Endometrium (tissue), 2 donors: Measurements from ENCODE around the gene HHLA2.
"Not testable (repeated sequence)": the region's sequence is repeated elsewhere in the genome, so short reads cannot be mapped to it uniquely, and the experiment has no call there.

Experiments used
- FAIRE-seq: peaks from 2 replicates; lab custom pipeline; 2012; peaks lifted over from hg19 to GRCh38; lab: Jason Lieb, UNC
- donor health status: control.
- donor health status: control.

Gene HHLA2

GRCh38 chr3:108296239-108296638 lies at the start of gene HHLA2:
HHLA2 (plus strand) TSS chr3:108296548; CDS start chr3:108351814, 55,266 bp downstream.
- no peak for FAIRE-seq

DNA sequence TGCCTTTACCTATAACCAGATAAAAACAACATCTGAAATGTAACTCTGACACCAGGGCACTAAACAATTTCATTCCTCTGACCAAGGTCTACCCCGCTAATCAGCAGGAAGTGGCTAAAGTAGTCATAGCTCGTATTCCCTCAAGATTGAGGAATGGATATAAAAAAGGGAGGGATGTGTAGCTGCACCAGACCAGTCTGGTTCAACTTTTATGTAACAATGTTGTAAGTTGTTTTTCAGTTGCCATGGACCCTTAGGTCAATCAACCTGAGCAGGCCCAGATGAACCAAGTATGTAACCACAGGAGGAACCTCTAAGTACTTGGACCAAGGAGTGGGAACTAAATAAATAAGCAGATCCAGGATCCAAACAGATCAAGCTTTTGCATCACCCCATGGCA lies 45.7 kb upstream of the HHLA2 start:
- FAIRE-seq: no peak

- no peak for FAIRE-seq
These were observed 45.1 kb upstream of the HHLA2 start for GRCh38 chr3:108251265-108251664.

- no peak for FAIRE-seq
These were observed 44.5 kb upstream of the HHLA2 start for GRCh38 chr3:108251844-108252243.

GRCh38 chr3:108255131-108255530 lies 41.2 kb upstream of the HHLA2 start:
- no peak for FAIRE-seq

DNA sequence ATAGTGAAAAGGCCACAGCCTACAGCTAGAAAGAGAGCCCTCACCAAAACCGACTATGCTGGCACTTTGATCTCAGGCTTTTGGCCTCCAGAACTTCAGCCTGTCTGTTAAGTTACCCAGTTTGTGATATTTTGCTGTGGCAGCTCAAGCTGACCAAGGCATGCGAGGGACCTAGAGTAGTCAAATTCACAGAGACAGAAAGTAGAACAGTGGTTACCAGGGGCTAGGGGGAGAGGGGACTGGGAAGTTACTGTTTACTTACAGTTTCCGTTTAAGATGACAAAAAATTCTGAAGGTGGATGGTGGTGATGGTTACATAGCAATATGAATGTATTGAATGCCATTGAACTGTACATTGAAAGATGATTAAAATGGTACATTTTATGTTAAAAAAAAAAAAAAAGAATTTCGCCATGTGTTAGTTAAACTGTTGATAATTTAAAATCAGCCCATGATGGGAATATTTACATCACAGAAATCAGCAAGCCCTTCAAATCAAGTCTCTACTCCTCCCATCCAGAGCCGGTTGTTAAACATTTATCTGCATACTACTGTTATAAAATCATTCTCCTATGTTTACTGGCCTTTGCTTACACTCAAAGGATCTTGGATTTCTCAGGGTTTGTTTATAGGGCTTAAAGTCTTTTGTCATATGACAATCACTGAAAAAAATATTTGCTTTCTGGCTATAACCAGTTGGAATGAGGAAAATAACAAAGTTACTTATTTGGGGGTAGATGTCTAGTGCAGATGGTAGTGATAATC lies 31.6 kb upstream of the HHLA2 start:
- FAIRE-seq: not testable (repeated sequence)

DNA sequence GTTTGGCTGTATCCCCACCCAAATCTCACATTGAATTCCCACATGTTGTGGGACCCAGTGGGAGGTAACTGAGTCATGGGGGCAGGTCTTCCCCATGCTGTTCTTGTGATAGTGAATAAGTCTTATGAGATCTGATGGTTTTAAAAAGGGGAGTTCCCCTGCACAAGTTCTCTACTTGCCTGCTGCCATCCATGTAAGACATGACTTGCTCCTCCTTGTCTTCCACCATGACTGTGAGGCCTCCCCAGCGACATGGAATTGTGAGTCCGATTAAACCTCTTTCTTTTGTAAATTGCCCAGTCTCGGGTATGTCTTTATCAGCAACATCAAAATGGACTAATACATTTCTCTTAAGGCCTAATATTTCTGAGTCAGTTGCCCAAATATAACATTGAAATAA lies 28.1 kb upstream of the HHLA2 start:
- FAIRE-seq: not testable (repeated sequence)

- no peak for FAIRE-seq
These were observed 24.7 kb upstream of the HHLA2 start for GRCh38 chr3:108271626-108272025.

DNA sequence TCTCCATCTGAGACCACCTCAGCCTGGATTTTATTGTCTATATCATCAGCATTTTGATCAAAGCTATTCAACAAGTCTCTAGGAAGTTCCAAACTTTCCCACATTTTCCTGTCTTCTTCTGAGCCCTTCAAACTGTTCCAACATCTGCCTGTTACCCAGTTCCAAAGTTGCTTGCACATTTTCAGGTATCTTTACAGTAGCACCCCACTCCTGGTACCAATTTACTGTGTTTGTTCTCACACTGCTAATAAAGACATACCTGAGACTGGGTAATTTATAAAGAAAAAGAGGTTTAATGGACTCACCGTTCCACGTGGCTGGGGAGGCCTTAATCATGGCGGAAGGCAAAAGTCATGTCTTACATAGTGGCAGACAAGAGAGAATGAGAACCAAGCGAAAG lies 17.3 kb upstream of the HHLA2 start:
- not testable (repeated sequence) for FAIRE-seq

- no peak for FAIRE-seq
These were observed 15.9 kb upstream of the HHLA2 start for GRCh38 chr3:108280476-108280875.

GRCh38 chr3:108281670-108282069 lies 14.7 kb upstream of the HHLA2 start:
- FAIRE-seq: no peak

- FAIRE-seq: no peak
These were observed 13.3 kb upstream of the HHLA2 start for GRCh38 chr3:108283006-108283405.

GRCh38 chr3:108283989-108284388 lies 12.4 kb upstream of the HHLA2 start:
- FAIRE-seq: no peak

DNA sequence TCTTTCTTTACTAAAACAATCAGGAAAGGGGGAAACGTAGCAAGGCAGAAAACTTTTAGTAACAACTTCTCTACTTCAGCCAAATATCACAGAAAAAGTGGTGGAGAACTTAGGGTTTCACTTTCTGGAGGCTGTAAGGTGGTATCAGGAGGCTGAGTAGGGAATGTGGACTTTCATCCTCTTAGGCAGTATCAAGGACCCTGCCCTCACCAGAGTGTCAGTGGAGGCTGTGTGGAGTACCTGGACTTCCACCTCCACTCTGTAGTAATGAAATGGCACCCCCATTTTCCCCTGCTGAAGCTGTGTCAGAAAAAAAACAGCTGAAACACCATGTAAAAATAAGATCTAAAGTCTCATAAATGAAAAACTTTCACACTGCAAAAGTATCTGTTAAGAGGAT lies 11.2 kb upstream of the HHLA2 start:
- FAIRE-seq: no peak

- no peak for FAIRE-seq
These were observed 9.2 kb upstream of the HHLA2 start for GRCh38 chr3:108287146-108287545.

DNA sequence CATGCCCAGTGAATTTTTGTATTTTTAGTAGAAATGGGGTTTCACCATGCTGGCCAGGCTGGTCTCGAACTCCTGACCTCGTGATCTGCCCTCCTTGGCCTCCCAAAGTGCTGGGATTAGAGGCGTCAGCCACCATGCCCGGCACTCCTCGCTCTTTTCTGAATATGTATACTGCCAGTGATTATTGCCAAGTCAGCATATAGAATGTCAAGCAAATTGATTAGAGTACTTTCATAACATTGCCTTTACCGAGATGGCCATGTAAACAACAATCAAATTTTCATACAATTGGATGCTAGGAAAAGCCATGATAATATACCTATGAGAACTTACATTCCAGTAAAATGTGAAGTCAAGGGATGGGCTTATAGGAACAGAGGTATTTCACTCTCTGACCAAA lies 8.2 kb upstream of the HHLA2 start:
- FAIRE-seq: not testable (repeated sequence)

- no peak for FAIRE-seq
These were observed 7.2 kb upstream of the HHLA2 start for GRCh38 chr3:108289159-108289558.

GRCh38 chr3:108292450-108292849 lies 3.9 kb upstream of the HHLA2 start:
- FAIRE-seq: no peak

DNA sequence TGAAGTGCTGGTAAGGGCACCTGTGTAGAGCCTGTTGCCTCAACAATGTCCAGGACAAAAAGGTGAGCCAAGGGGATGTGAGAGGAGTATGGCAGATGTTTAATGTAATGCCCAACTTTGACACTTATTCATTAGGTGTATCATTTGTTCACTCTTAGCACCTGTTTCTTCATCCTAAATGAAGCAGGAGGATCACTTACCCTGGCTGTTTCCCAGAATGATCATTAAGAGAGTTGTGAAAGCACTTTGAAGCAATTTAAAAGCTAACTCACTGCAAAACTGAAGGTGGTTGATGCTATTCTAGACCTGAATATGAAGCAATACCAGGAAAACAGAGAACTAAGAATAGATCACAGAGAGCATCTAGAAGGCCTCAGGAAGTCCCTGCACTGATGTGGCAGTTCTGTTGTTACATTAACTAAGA lies 3.4 kb upstream of the HHLA2 start:
- FAIRE-seq: no peak

- no peak for FAIRE-seq
These were observed 2.5 kb upstream of the HHLA2 start for GRCh38 chr3:108293858-108294257.

DNA sequence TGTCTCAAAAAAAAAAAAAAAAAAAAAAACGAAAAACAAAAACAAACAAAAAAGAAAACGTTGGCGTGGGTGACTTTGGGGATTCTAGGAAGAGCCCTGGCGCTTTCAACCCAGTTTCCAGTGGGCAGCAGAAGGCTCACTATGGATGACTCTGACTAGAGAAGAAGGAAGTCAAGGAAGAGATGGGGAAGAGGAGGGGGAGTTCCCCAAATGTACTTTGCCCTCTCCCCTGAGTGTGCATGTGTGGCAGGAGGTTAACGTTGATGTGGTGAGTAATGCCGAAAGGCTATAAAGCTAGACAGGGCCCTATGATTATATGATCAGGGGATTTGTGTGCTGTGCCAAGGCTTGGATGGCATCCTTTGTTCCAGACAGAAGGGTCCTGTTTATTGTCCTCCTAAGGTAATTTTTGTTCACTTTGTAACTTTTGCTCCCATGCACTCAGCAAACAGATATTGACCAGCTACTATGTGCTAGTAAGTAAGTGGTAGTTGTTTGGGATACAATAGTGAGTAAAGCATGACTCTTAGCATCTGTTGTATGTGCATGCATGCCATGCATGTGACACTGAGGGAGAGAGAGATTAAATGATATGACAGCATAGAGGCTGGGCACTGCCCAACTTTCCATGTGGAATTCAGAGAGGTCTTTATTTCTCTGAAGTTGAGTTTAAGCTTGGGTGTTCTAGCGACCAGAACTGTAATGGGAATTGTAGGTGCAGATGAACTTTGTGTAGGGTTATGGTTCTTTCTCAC lies 750 bp upstream of the HHLA2 start:
- FAIRE-seq: no peak

- no peak for FAIRE-seq
These were observed 1.3 kb downstream of the HHLA2 start for GRCh38 chr3:108297647-108298046.

DNA sequence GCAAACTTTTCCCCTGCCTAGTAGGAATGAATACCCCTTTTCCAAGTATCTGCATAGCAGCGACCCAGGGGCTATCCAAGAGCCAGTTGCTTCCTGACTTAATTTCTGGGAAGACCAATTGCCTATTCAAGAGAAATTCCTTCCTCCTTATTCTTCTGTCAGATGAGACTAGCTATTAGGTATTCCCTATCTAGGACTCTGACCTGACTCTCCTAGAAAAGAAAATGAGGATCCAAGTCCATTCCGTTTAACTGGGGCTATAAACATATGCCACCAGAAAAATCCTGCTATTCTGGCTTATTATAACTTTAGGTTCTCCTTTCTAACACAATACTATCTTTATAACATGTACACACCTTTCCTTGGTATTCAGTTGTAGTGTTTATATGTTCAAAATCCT lies 1.7 kb downstream of the HHLA2 start:
- no peak for FAIRE-seq
